Parathyroid adenoma (tissue), 2 donors: ENCODE results near the gene ST6GALNAC3.

Experiments
- H2AFZ ChIP-seq: fragments of 300-600 bp; sonication (generic); one replicate; pipeline ENCODE4 v1.7.0; 2017; ENCODE audit warnings: antibody characterized with exemption, mild to moderate bottlenecking
- H3K27ac ChIP-seq: fragments of 300-600 bp; sonication (generic); one replicate; pipeline ENCODE4 v1.7.0; 2017
- H3K27me3 ChIP-seq: fragments of 300-600 bp; sonication (generic); one replicate; pipeline ENCODE4 v1.7.0; 2017; ENCODE audit warnings: low read length; ENCODE audit not compliant: control insufficient read depth, insufficient read depth
- H3K36me3 ChIP-seq: fragments of 300-600 bp; sonication (generic); one replicate; pipeline ENCODE4 v1.7.0; 2017; ENCODE audit warnings: low read length; ENCODE audit not compliant: control insufficient read depth, insufficient read depth
- H3K4me1 ChIP-seq: fragments of 300-600 bp; sonication (generic); one replicate; pipeline ENCODE4 v1.7.0; 2017; ENCODE audit warnings: control low read depth
- H3K4me2 ChIP-seq: fragments of 300-600 bp; sonication (generic); one replicate; pipeline ENCODE4 v1.7.0; 2017; ENCODE audit warnings: low read length
- H3K4me3 ChIP-seq: fragments of 300-600 bp; sonication (generic); one replicate; pipeline ENCODE4 v1.7.0; 2017; ENCODE audit warnings: low read depth, low read length
- H3K79me2 ChIP-seq: fragments of 300-600 bp; sonication (generic); one replicate; pipeline ENCODE4 v1.7.0; 2017; ENCODE audit warnings: control low read depth
- H3K9ac ChIP-seq: fragments of 300-600 bp; sonication (generic); one replicate; pipeline ENCODE4 v1.7.0; 2017; ENCODE audit warnings: mild to moderate bottlenecking
- H3K9me3 ChIP-seq: fragments of 300-600 bp; sonication (generic); one replicate; pipeline ENCODE4 v1.7.0; 2017; ENCODE audit warnings: low read length; ENCODE audit not compliant: control insufficient read depth
- CTCF ChIP-seq: fragments of 300-600 bp; sonication (generic); IDR thresholded peaks from one replicate; pipeline ENCODE4 v1.7.0; 2017; ENCODE audit warnings: antibody characterized with exemption, mild to moderate bottlenecking
- donor health status: primary hyperparathyroidism.

The ST6GALNAC3 gene

GRCh38 chr1:76547916-76548315 lies 473.4 kb downstream of the ST6GALNAC3 start:
- no peak overlapping the region for H3K27ac ChIP-seq
- no peaks in the 10 kb centered on the region for H3K27me3 ChIP-seq
- no peaks in the 10 kb centered on the region for H3K79me2 ChIP-seq
- TF ChIP-seq CTCF: no peak
- no peaks in the 10 kb centered on the region for H3K36me3 ChIP-seq
- no peak overlapping the region for H2AFZ ChIP-seq
- H3K4me1 ChIP-seq: no peaks in the 10 kb centered on the region
- no peaks in the 10 kb centered on the region for H3K9me3 ChIP-seq
- no peak overlapping the region for H3K9ac ChIP-seq
- H3K4me3 ChIP-seq: no peak overlapping the region
- H3K4me2 ChIP-seq: no peak overlapping the region

GRCh38 chr1:76548513-76549100 lies 474.1 kb downstream of the ST6GALNAC3 start:
- Histone ChIP-seq H3K4me2 (no peak overlapping the region), H3K9me3 (no peaks in the 10 kb centered on the region), H3K27me3 (no peaks in the 10 kb centered on the region), H3K79me2 (no peaks in the 10 kb centered on the region), H3K4me1 (no peaks in the 10 kb centered on the region), H2AFZ (no peak overlapping the region), H3K9ac (no peak overlapping the region), H3K27ac (no peak overlapping the region), H3K4me3 (no peak overlapping the region), H3K36me3 (no peaks in the 10 kb centered on the region)
- TF ChIP-seq CTCF: no peak

- H3K27ac ChIP-seq: no peak overlapping the region
- H3K9ac ChIP-seq: no peak overlapping the region
- TF ChIP-seq CTCF: no peak
- no peaks in the 10 kb centered on the region for H3K79me2 ChIP-seq
- no peak overlapping the region for H2AFZ ChIP-seq
- no peaks in the 10 kb centered on the region for H3K9me3 ChIP-seq
- H3K27me3 ChIP-seq: no peaks in the 10 kb centered on the region
- H3K4me3 ChIP-seq: no peak overlapping the region
- H3K4me2 ChIP-seq: no peak overlapping the region
- no peaks in the 10 kb centered on the region for H3K4me1 ChIP-seq
- no peaks in the 10 kb centered on the region for H3K36me3 ChIP-seq
Measured at GRCh38 chr1:76554283-76554682, 479.7 kb downstream of the ST6GALNAC3 start.

GRCh38 chr1:76562292-76562691 lies 487.7 kb downstream of the ST6GALNAC3 start:
- Histone ChIP-seq H2AFZ (no peak overlapping the region), H3K4me3 (no peak overlapping the region), H3K36me3 (no peaks in the 10 kb centered on the region), H3K27ac (no peak overlapping the region), H3K9ac (no peak overlapping the region), H3K79me2 (no peaks in the 10 kb centered on the region), H3K27me3 (no peaks in the 10 kb centered on the region), H3K4me1 (no peaks in the 10 kb centered on the region), H3K4me2 (no peak overlapping the region), H3K9me3 (no peaks in the 10 kb centered on the region)
- TF ChIP-seq CTCF: no peak

GRCh38 chr1:76568573-76569238 lies 494.2 kb downstream of the ST6GALNAC3 start:
- Histone ChIP-seq H3K27ac (no peak overlapping the region), H3K4me2 (no peak overlapping the region), H3K79me2 (no peaks in the 10 kb centered on the region), H3K27me3 (no peaks in the 10 kb centered on the region), H3K4me3 (no peak overlapping the region), H3K4me1 (no peaks in the 10 kb centered on the region), H3K9me3 (no peaks in the 10 kb centered on the region), H3K36me3 (no peaks in the 10 kb centered on the region), H2AFZ (no peak overlapping the region), H3K9ac (no peak overlapping the region)
- no peak for TF ChIP-seq CTCF
